ENCODE measurements around the gene DMBT1. TPM values are rescaled to one million over a fixed set of nuclear protein-coding genes. Genes with fewer than 3 reads are reported as not detected.

DMBT1 gene
- total RNA-seq, 1 donor from 2014 or later: 0.13 TPM

GRCh38 chr10:122541541-122542002, 19.0 kb upstream of the DMBT1 start:
- H3K36me3 ChIP-seq (ENCODE audit: control insufficient read depth, insufficient read depth, low read length): no peaks in the 10 kb centered on the region
- DNase-seq (ENCODE audit: low read depth): no peak
- no peak for TF ChIP-seq CTCF (IDR thresholded peaks at IDR 0.05; ENCODE audit: insufficient read depth, low read length, poor library complexity, severe bottlenecking)
- no peak overlapping the region for H3K4me3 ChIP-seq (ENCODE audit: low read depth, low read length)
- peaks cover 4% of the 10 kb centered on the region for H3K27me3 ChIP-seq (ENCODE audit: control insufficient read depth, insufficient read depth, low read length)

- Histone ChIP-seq H3K27me3 (ENCODE audit: control insufficient read depth, insufficient read depth, low read length) (peaks cover 4% of the 10 kb centered on the region), H3K36me3 (ENCODE audit: control insufficient read depth, insufficient read depth, low read length) (no peaks in the 10 kb centered on the region), H3K4me3 (ENCODE audit: low read depth, low read length) (no peak overlapping the region)
- no peak for TF ChIP-seq CTCF (IDR thresholded peaks at IDR 0.05; ENCODE audit: insufficient read depth, low read length, poor library complexity, severe bottlenecking)
- no peak for DNase-seq (ENCODE audit: low read depth)
Observed at GRCh38 chr10:122543676-122544445, 16.7 kb upstream of the DMBT1 start.

- Histone ChIP-seq H3K27me3 (ENCODE audit: control insufficient read depth, insufficient read depth, low read length) (peaks cover 4% of the 10 kb centered on the region), H3K36me3 (ENCODE audit: control insufficient read depth, insufficient read depth, low read length) (no peaks in the 10 kb centered on the region), H3K4me3 (ENCODE audit: low read depth, low read length) (no peak overlapping the region)
- no peak for DNase-seq (ENCODE audit: low read depth)
- no peak for TF ChIP-seq CTCF (IDR thresholded peaks at IDR 0.05; ENCODE audit: insufficient read depth, low read length, poor library complexity, severe bottlenecking)
Observed at GRCh38 chr10:122544493-122544892, 16.1 kb upstream of the DMBT1 start.

GRCh38 chr10:122546242-122546641, 14.3 kb upstream of the DMBT1 start:
- TF ChIP-seq CTCF (IDR thresholded peaks at IDR 0.05; ENCODE audit: insufficient read depth, low read length, poor library complexity, severe bottlenecking): no peak
- no peak overlapping the region for H3K4me3 ChIP-seq (ENCODE audit: low read depth, low read length)
- H3K27me3 ChIP-seq (ENCODE audit: control insufficient read depth, insufficient read depth, low read length): no peaks in the 10 kb centered on the region
- no peak for DNase-seq (ENCODE audit: low read depth)
- no peaks in the 10 kb centered on the region for H3K36me3 ChIP-seq (ENCODE audit: control insufficient read depth, insufficient read depth, low read length)

GRCh38 chr10:122548407-122549085, 12.0 kb upstream of the DMBT1 start:
- no peak for TF ChIP-seq CTCF (IDR thresholded peaks at IDR 0.05; ENCODE audit: insufficient read depth, low read length, poor library complexity, severe bottlenecking)
- Histone ChIP-seq H3K4me3 (ENCODE audit: low read depth, low read length) (no peak overlapping the region), H3K36me3 (ENCODE audit: control insufficient read depth, insufficient read depth, low read length) (no peaks in the 10 kb centered on the region), H3K27me3 (ENCODE audit: control insufficient read depth, insufficient read depth, low read length) (no peaks in the 10 kb centered on the region)
- no peak for DNase-seq (ENCODE audit: low read depth)
